OCI-LY7 (cell line): Measurements from ENCODE around the gene MYH6. TPM values are rescaled to one million over a fixed set of nuclear protein-coding genes. Genes with fewer than 3 reads are reported as not detected.

Source experiments
- BruUV-seq: library from RNA; stranded (reverse); fragments of 400-500 nt; replicated peaks from 2 replicates; lab custom pipeline; 2021; lab: Mats Ljungman, UMichigan
- CTCF ChIA-PET: fragments of 300-600 bp; sonication (Branson Sonifier 250); formaldehyde crosslinking; loops from one replicate; lab custom pipeline; 2022; ENCODE audit warnings: antibody characterized with exemption; ENCODE audit not compliant: unreplicated experiment; lab: Charles Lee
- POLR2A ChIA-PET: fragments of 300-600 bp; sonication (Branson Sonifier 250); formaldehyde crosslinking; loops from one replicate; lab custom pipeline; 2022; ENCODE audit warnings: antibody characterized with exemption; lab: Charles Lee
- DNase-seq: peaks from one replicate; pipeline ENCODE4 v3.0.0-alpha.2; 2015; ENCODE audit warnings: low spot score
- H2AFZ ChIP-seq: fragments of 200-600 bp; sonication (generic), shearing (Covaris generic); 2 replicates; pipeline ENCODE4 v1.6.1; 2014; ENCODE audit warnings: mild to moderate bottlenecking, antibody characterized with exemption, low read length, moderate library complexity
- H3K27ac ChIP-seq: fragments of 200-600 bp; sonication (generic); 2 replicates; pipeline ENCODE4 v1.5.1; 2014; ENCODE audit warnings: mixed run types, low read depth, mild to moderate bottlenecking, moderate library complexity, low read length, inconsistent platforms; ENCODE audit not compliant: poor library complexity, severe bottlenecking
- H3K36me3 ChIP-seq: fragments of 200-600 bp; sonication (generic); 2 replicates; pipeline ENCODE4 v1.6.1; 2014; ENCODE audit warnings: mild to moderate bottlenecking, antibody characterized with exemption, low read length, moderate library complexity, mixed read lengths; ENCODE audit not compliant: insufficient read depth
- H3K4me1 ChIP-seq: fragments of 200-600 bp; sonication (generic); 2 replicates; pipeline ENCODE4 v1.5.1; 2014; ENCODE audit warnings: mild to moderate bottlenecking, low read length; ENCODE audit not compliant: insufficient read depth, poor library complexity, severe bottlenecking
- H3K4me2 ChIP-seq: fragments of 200-600 bp; sonication (generic); 2 replicates; pipeline ENCODE4 v1.6.1; 2014; ENCODE audit warnings: mild to moderate bottlenecking, low read length
- H3K4me3 ChIP-seq: fragments of 200-600 bp; sonication (generic); 2 replicates; pipeline ENCODE4 v1.5.1; 2014; ENCODE audit warnings: mild to moderate bottlenecking, low read depth, low read length; ENCODE audit not compliant: poor library complexity, severe bottlenecking
- H3K79me2 ChIP-seq: fragments of 200-600 bp; sonication (generic); 2 replicates; pipeline ENCODE4 v1.6.1; 2016; ENCODE audit warnings: low read depth, mild to moderate bottlenecking, low read length, moderate library complexity, mixed read lengths; ENCODE audit not compliant: insufficient read depth
- H3K9me2 ChIP-seq: fragments of 200-600 bp; sonication (generic); 2 replicates; pipeline ENCODE4 v1.6.1; 2016; ENCODE audit warnings: mild to moderate bottlenecking, low read length, mixed read lengths; ENCODE audit not compliant: insufficient read depth
- H3K9me3 ChIP-seq: fragments of 200-600 bp; sonication (generic); 2 replicates; pipeline ENCODE4 v1.6.1; 2014; ENCODE audit warnings: mild to moderate bottlenecking, mixed run types, low read length, mixed read lengths
- H4K20me1 ChIP-seq: fragments of 200-600 bp; sonication (generic); 2 replicates; pipeline ENCODE4 v1.6.1; 2014; ENCODE audit warnings: mild to moderate bottlenecking, antibody characterized with exemption, low read length, moderate library complexity, mixed read lengths; ENCODE audit not compliant: insufficient read depth
- CTCF ChIP-seq: fragments of 200-600 bp; sonication (generic); conservative IDR thresholded peaks from 2 replicates; pipeline ENCODE4 v1.5.1; 2014; ENCODE audit warnings: mild to moderate bottlenecking, antibody characterized with exemption, low read length, moderate library complexity, mixed read lengths
- EZH2phosphoT487 ChIP-seq: fragments of 200-600 bp; sonication (generic); IDR thresholded peaks from 2 replicates; pipeline ENCODE4 v1.6.1; 2018; ENCODE audit warnings: low read depth, borderline replicate concordance, mild to moderate bottlenecking, mixed run types, antibody characterized with exemption, low read length, moderate library complexity, mixed read lengths
- intact Hi-C: fragments of 100-400 bp; cut with micrococcal nuclease; formaldehyde crosslinking; loops from one replicate; pipeline ENCODE4 v1.10.0; 2022; ENCODE audit not compliant: unreplicated experiment
- total RNA-seq, 2 experiments: library from RNA; depleted of rRNA in 1 of 2; stranded (reverse); fragments of >200 nt in 1 of 2; shearing (Covaris generic) in 1 of 2; gene quantifications; 2 replicates each; pipeline ENCODE4 v1.2.3, GENCODE V29; 2014 to 2022

Gene MYH6
- total RNA-seq, 2 experiments from 2014 or later: not detected

- POLR2A ChIA-PET: no interaction called here
- CTCF ChIA-PET: interaction anchor here (0.6 kb wide), 1 partner anchor 220 kb away, joined by 3 read pairs; no protein-coding TSS in a partner anchor
These were observed 22.8 kb downstream of the MYH6 start for GRCh38 chr14:23385244-23385641.

GRCh38 chr14:23384364-23385080, 23.6 kb downstream of the MYH6 start:
- BruUV-seq: no TSS peak
- no peak for DNase-seq
- no peaks in the 10 kb centered on the region for H3K36me3 ChIP-seq
- POLR2A ChIA-PET: interaction anchor here (0.6 kb wide), 1 partner anchor 82 kb away, joined by 3 read pairs; no protein-coding TSS in a partner anchor
- intact Hi-C loops: loop anchor here (5.0 kb wide), 1 partner anchor 262 kb away; no protein-coding TSS in a partner anchor
- no peak for TF ChIP-seq EZH2phosphoT487
- no peak for TF ChIP-seq CTCF
- no peak overlapping the region for H3K4me2 ChIP-seq
- CTCF ChIA-PET: interaction anchor here (0.6 kb wide), 1 partner anchor 221 kb away, joined by 3 read pairs; no protein-coding TSS in a partner anchor
- no peak overlapping the region for H2AFZ ChIP-seq
- H3K4me3 ChIP-seq: no peak overlapping the region
- no peaks in the 10 kb centered on the region for H3K9me2 ChIP-seq
- H3K9me3 ChIP-seq: no peaks in the 10 kb centered on the region
- H3K27ac ChIP-seq: no peak overlapping the region
- H4K20me1 ChIP-seq: no peaks in the 10 kb centered on the region
- H3K4me1 ChIP-seq: no peaks in the 10 kb centered on the region
- no peaks in the 10 kb centered on the region for H3K79me2 ChIP-seq

More at GRCh38 chr14:23385244-23385641, 22.8 kb downstream of the MYH6 start:
- no peaks in the 10 kb centered on the region for H4K20me1 ChIP-seq
- no peaks in the 10 kb centered on the region for H3K9me3 ChIP-seq
- H2AFZ ChIP-seq: no peak overlapping the region
- H3K27ac ChIP-seq: no peak overlapping the region
- H3K4me2 ChIP-seq: no peak overlapping the region
- BruUV-seq: no TSS peak
- no peaks in the 10 kb centered on the region for H3K36me3 ChIP-seq
- H3K4me3 ChIP-seq: no peak overlapping the region
- H3K4me1 ChIP-seq: no peaks in the 10 kb centered on the region
- intact Hi-C loops: no loop called here
- DNase-seq: no peak
- no peaks in the 10 kb centered on the region for H3K9me2 ChIP-seq
- no peaks in the 10 kb centered on the region for H3K79me2 ChIP-seq
- TF ChIP-seq EZH2phosphoT487 (no peak), CTCF (no peak)
